Dendritic cell treated with granulocyte-macrophage colony-stimulating factor and Interleukin-4, amounts not matched to agents 40 ng/mL and 50 ng/mL, for 4 days (primary cell): Measurements from ENCODE around the gene SLC25A12.
A peak's percentile ranks its signal among the peaks of the same experiment; 100 is the strongest.

Experiments
- H3K27ac Mint-ChIP-seq: one replicate; pipeline ENCODE4 v1.8.0; 2022; ENCODE audit warnings: mild to moderate bottlenecking, mixed read lengths
- H3K27me3 Mint-ChIP-seq: one replicate; pipeline ENCODE4 v1.8.0; 2022; ENCODE audit warnings: mild to moderate bottlenecking, mixed read lengths
- H3K36me3 Mint-ChIP-seq: one replicate; pipeline ENCODE4 v1.8.0; 2022; ENCODE audit warnings: low read depth, mixed read lengths
- H3K4me1 Mint-ChIP-seq: one replicate; pipeline ENCODE4 v1.8.0; 2022; ENCODE audit warnings: low read depth, mixed read lengths
- H3K4me3 Mint-ChIP-seq: one replicate; pipeline ENCODE4 v1.8.0; 2022; ENCODE audit warnings: mild to moderate bottlenecking, moderate library complexity, mixed read lengths
- H3K9me3 Mint-ChIP-seq: one replicate; pipeline ENCODE4 v1.8.0; 2022; ENCODE audit warnings: mixed read lengths
- intact Hi-C: fragments of 100-400 bp; cut with micrococcal nuclease; formaldehyde crosslinking; loops from one replicate; pipeline ENCODE4 v1.15.0; 2022

The SLC25A12 gene

GRCh38 chr2:171874517-171874916 is 19.5 kb downstream of the SLC25A12 start:
- Mint-ChIP-seq H3K9me3 (peaks cover 8% of the 10 kb centered on the region), H3K4me1 (peaks cover 9% of the 10 kb centered on the region), H3K27me3 (no peaks in the 10 kb centered on the region), H3K36me3 (peaks cover 32% of the 10 kb centered on the region), H3K4me3 (no peak overlapping the region), H3K27ac (no peak overlapping the region)
- intact Hi-C loops: no loop called here

- H3K27ac Mint-ChIP-seq: no peak overlapping the region
- intact Hi-C loops: no loop called here
Observed at GRCh38 chr2:171864357-171864985, 29.6 kb downstream of the SLC25A12 start.

GRCh38 chr2:171862501-171862900 is 31.5 kb downstream of the SLC25A12 start:
- H3K4me3 Mint-ChIP-seq: no peak overlapping the region
- H3K27ac Mint-ChIP-seq: no peak overlapping the region
- no peaks in the 10 kb centered on the region for H3K4me1 Mint-ChIP-seq
- no peaks in the 10 kb centered on the region for H3K9me3 Mint-ChIP-seq
- H3K27me3 Mint-ChIP-seq: no peaks in the 10 kb centered on the region
- intact Hi-C loops: no loop called here
- peaks cover 11% of the 10 kb centered on the region for H3K36me3 Mint-ChIP-seq

More at GRCh38 chr2:171864357-171864985, 29.6 kb downstream of the SLC25A12 start:
- Mint-ChIP-seq H3K27me3 (no peaks in the 10 kb centered on the region), H3K4me1 (no peaks in the 10 kb centered on the region), H3K9me3 (no peaks in the 10 kb centered on the region), H3K36me3 (peaks cover 28% of the 10 kb centered on the region), H3K4me3 (no peak overlapping the region)

- no peak overlapping the region for H3K4me3 Mint-ChIP-seq
- no peaks in the 10 kb centered on the region for H3K4me1 Mint-ChIP-seq
- H3K9me3 Mint-ChIP-seq: no peaks in the 10 kb centered on the region
- no peaks in the 10 kb centered on the region for H3K27me3 Mint-ChIP-seq
- H3K27ac Mint-ChIP-seq: no peak overlapping the region
- peaks cover 19% of the 10 kb centered on the region for H3K36me3 Mint-ChIP-seq
- intact Hi-C loops: no loop called here
Observed at GRCh38 chr2:171858397-171858958, 35.6 kb downstream of the SLC25A12 start.

GRCh38 chr2:171855401-171855800 is 38.6 kb downstream of the SLC25A12 start:
- Mint-ChIP-seq H3K36me3 (peaks cover 16% of the 10 kb centered on the region), H3K27ac (no peak overlapping the region), H3K27me3 (no peaks in the 10 kb centered on the region), H3K4me3 (no peak overlapping the region), H3K9me3 (no peaks in the 10 kb centered on the region), H3K4me1 (no peaks in the 10 kb centered on the region)
- intact Hi-C loops: no loop called here

- Mint-ChIP-seq H3K4me3 (no peak overlapping the region), H3K27ac (no peak overlapping the region), H3K4me1 (peaks cover 19% of the 10 kb centered on the region), H3K36me3 (peaks cover 14% of the 10 kb centered on the region), H3K27me3 (no peaks in the 10 kb centered on the region), H3K9me3 (no peaks in the 10 kb centered on the region)
- intact Hi-C loops: no loop called here
Observed at GRCh38 chr2:171852366-171852888, 41.6 kb downstream of the SLC25A12 start.

GRCh38 chr2:171847627-171848026 is 46.4 kb downstream of the SLC25A12 start:
- H3K27ac Mint-ChIP-seq: peak overlapping the region; percentile 91
- H3K27me3 Mint-ChIP-seq: no peaks in the 10 kb centered on the region
- intact Hi-C loops: no loop called here
- H3K9me3 Mint-ChIP-seq: no peaks in the 10 kb centered on the region
- H3K4me3 Mint-ChIP-seq: no peak overlapping the region
- H3K4me1 Mint-ChIP-seq: peaks cover 22% of the 10 kb centered on the region
- peaks cover 6% of the 10 kb centered on the region for H3K36me3 Mint-ChIP-seq

- Mint-ChIP-seq H3K4me3 (no peak overlapping the region), H3K27me3 (no peaks in the 10 kb centered on the region), H3K36me3 (peaks cover 10% of the 10 kb centered on the region), H3K9me3 (no peaks in the 10 kb centered on the region), H3K27ac (peak overlapping the region; percentile 91), H3K4me1 (peaks cover 22% of the 10 kb centered on the region)
- intact Hi-C loops: no loop called here
Observed at GRCh38 chr2:171846894-171847293, 47.1 kb downstream of the SLC25A12 start.

GRCh38 chr2:171841996-171842395 is 52.0 kb downstream of the SLC25A12 start:
- Mint-ChIP-seq H3K27me3 (no peaks in the 10 kb centered on the region), H3K4me1 (no peaks in the 10 kb centered on the region), H3K4me3 (no peak overlapping the region), H3K27ac (no peak overlapping the region), H3K9me3 (no peaks in the 10 kb centered on the region), H3K36me3 (peaks cover 38% of the 10 kb centered on the region)
- intact Hi-C loops: no loop called here

- Mint-ChIP-seq H3K9me3 (peaks cover 13% of the 10 kb centered on the region), H3K36me3 (peaks cover 70% of the 10 kb centered on the region), H3K4me1 (no peaks in the 10 kb centered on the region), H3K27me3 (no peaks in the 10 kb centered on the region), H3K27ac (no peak overlapping the region), H3K4me3 (no peak overlapping the region)
- intact Hi-C loops: no loop called here
Observed at GRCh38 chr2:171837736-171838135, 56.3 kb downstream of the SLC25A12 start.

- Mint-ChIP-seq H3K4me3 (no peak overlapping the region), H3K27me3 (no peaks in the 10 kb centered on the region), H3K27ac (no peak overlapping the region), H3K36me3 (peaks cover 74% of the 10 kb centered on the region), H3K9me3 (peaks cover 27% of the 10 kb centered on the region), H3K4me1 (no peaks in the 10 kb centered on the region)
- intact Hi-C loops: no loop called here
Observed at GRCh38 chr2:171836146-171836910, 57.7 kb downstream of the SLC25A12 start.

- Mint-ChIP-seq H3K27me3 (no peaks in the 10 kb centered on the region), H3K4me3 (no peak overlapping the region), H3K36me3 (peaks cover 71% of the 10 kb centered on the region), H3K27ac (no peak overlapping the region), H3K4me1 (no peaks in the 10 kb centered on the region), H3K9me3 (peaks cover 32% of the 10 kb centered on the region)
- intact Hi-C loops: no loop called here
Observed at GRCh38 chr2:171835386-171835785, 58.7 kb downstream of the SLC25A12 start.

GRCh38 chr2:171834286-171834685 is 59.8 kb downstream of the SLC25A12 start:
- H3K36me3 Mint-ChIP-seq: peaks cover 72% of the 10 kb centered on the region
- H3K4me3 Mint-ChIP-seq: no peak overlapping the region
- no peak overlapping the region for H3K27ac Mint-ChIP-seq
- intact Hi-C loops: no loop called here
- peaks cover 32% of the 10 kb centered on the region for H3K9me3 Mint-ChIP-seq
- no peaks in the 10 kb centered on the region for H3K4me1 Mint-ChIP-seq
- no peaks in the 10 kb centered on the region for H3K27me3 Mint-ChIP-seq

GRCh38 chr2:171832489-171832888 is 61.6 kb downstream of the SLC25A12 start:
- Mint-ChIP-seq H3K4me3 (no peak overlapping the region), H3K4me1 (no peaks in the 10 kb centered on the region), H3K36me3 (peaks cover 84% of the 10 kb centered on the region), H3K27ac (no peak overlapping the region), H3K9me3 (peaks cover 32% of the 10 kb centered on the region), H3K27me3 (no peaks in the 10 kb centered on the region)
- intact Hi-C loops: no loop called here
